Measurements from ENCODE around the gene TBC1D1. TPM values are rescaled to one million over a fixed set of nuclear protein-coding genes. Genes with fewer than 3 reads are reported as not detected.

The TBC1D1 gene
- total RNA-seq, 1 donor from 2014 or later: 96.0 TPM

- DNase-seq (ENCODE audit: extremely low spot score in 2 of 2): no peak
- TF ChIP-seq, protein P1, sequence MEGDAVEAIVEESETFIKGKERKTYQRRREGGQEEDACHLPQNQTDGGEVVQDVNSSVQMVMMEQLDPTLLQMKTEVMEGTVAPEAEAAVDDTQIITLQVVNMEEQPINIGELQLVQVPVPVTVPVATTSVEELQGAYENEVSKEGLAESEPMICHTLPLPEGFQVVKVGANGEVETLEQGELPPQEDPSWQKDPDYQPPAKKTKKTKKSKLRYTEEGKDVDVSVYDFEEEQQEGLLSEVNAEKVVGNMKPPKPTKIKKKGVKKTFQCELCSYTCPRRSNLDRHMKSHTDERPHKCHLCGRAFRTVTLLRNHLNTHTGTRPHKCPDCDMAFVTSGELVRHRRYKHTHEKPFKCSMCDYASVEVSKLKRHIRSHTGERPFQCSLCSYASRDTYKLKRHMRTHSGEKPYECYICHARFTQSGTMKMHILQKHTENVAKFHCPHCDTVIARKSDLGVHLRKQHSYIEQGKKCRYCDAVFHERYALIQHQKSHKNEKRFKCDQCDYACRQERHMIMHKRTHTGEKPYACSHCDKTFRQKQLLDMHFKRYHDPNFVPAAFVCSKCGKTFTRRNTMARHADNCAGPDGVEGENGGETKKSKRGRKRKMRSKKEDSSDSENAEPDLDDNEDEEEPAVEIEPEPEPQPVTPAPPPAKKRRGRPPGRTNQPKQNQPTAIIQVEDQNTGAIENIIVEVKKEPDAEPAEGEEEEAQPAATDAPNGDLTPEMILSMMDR (IDR thresholded peaks at IDR 0.05): no peak
- TF ChIP-seq POLR2AphosphoS5 (IDR thresholded peaks at IDR 0.05; ENCODE audit: insufficient read depth in 1 of 2, low read depth in 1 of 2): no peak
- no peak for TF ChIP-seq POLR2A (IDR thresholded peaks at IDR 0.05)
- intact Hi-C loops (cut with DNase I): no loop called here
Measured at GRCh38 chr4:37964734-37965457, 74.0 kb downstream of the TBC1D1 start.

DNA sequence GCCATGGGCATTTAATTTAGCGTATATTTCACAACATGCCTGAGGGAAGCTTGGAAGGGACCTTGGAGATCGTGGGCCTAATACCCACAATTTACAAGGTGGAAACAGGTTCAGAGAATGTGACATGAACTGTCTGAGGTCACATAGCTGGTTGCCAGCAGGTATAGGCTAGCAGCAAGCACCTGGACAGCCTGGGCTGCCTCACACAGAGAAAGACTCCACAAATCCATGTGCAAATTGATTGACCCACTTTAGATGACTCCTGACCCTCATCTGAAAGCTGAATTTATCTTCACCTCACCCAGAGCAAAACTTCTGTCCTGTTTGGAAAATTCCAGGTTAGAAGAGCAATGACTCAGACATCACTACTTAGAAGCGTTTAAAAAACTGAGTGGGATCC lies 75.2 kb downstream of the TBC1D1 start:
- Histone ChIP-seq H3K4me3 (no peak overlapping the region), H3K27me3 (no peaks in the 10 kb centered on the region), H3K4me1 (no peaks in the 10 kb centered on the region), H3K36me3 (no peaks in the 10 kb centered on the region), H3K9me3 (no peaks in the 10 kb centered on the region), H3K27ac (no peak overlapping the region)
- DNase-seq (ENCODE audit: extremely low spot score in 2 of 2): no peak
- intact Hi-C loops (cut with DNase I): no loop called here
- TF ChIP-seq POLR2A (IDR thresholded peaks at IDR 0.05) (no peak), POLR2AphosphoS5 (IDR thresholded peaks at IDR 0.05; ENCODE audit: insufficient read depth in 1 of 2, low read depth in 1 of 2) (no peak)
- TF ChIP-seq, protein P1 (IDR thresholded peaks at IDR 0.05): no peak

More at GRCh38 chr4:37964734-37965457, 74.0 kb downstream of the TBC1D1 start:
- no peak overlapping the region for H3K4me3 ChIP-seq
- H3K9me3 ChIP-seq: no peaks in the 10 kb centered on the region
- H3K27ac ChIP-seq: no peak overlapping the region
- H3K27me3 ChIP-seq: no peaks in the 10 kb centered on the region
- H3K4me1 ChIP-seq: no peaks in the 10 kb centered on the region
- no peaks in the 10 kb centered on the region for H3K36me3 ChIP-seq

DNA sequence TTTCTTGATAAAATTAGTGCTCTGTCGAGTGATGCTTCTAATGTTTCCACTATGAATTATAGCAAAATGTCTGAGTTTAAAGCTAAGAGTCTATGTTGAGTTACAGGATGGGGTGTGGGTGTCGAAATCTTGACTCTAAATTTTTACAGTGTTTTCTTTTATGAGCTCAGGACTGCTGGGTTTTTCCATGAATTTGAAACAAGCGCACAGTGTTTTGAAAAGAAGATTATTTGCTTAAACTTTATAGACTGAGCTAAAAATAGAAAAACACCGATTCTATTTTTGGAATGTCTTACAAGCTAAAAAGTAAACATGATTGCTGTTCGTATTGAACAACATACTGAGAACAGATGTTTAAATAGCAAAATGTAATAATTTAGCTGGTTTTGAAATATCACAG lies 76.9 kb downstream of the TBC1D1 start:
- H3K4me1 ChIP-seq: no peaks in the 10 kb centered on the region
- H3K36me3 ChIP-seq: no peaks in the 10 kb centered on the region
- intact Hi-C loops (cut with DNase I): no loop called here
- peak overlapping the region; percentile 39 for H3K27ac ChIP-seq
- no peaks in the 10 kb centered on the region for H3K27me3 ChIP-seq
- TF ChIP-seq POLR2AphosphoS5 (IDR thresholded peaks at IDR 0.05; ENCODE audit: insufficient read depth in 1 of 2, low read depth in 1 of 2): peak in 1 of 2 donors; percentile 37
- TF ChIP-seq, protein P1 (IDR thresholded peaks at IDR 0.05): no peak
- H3K4me3 ChIP-seq: no peak overlapping the region
- H3K9me3 ChIP-seq: no peaks in the 10 kb centered on the region
- no peak for DNase-seq (ENCODE audit: extremely low spot score in 2 of 2)

DNA sequence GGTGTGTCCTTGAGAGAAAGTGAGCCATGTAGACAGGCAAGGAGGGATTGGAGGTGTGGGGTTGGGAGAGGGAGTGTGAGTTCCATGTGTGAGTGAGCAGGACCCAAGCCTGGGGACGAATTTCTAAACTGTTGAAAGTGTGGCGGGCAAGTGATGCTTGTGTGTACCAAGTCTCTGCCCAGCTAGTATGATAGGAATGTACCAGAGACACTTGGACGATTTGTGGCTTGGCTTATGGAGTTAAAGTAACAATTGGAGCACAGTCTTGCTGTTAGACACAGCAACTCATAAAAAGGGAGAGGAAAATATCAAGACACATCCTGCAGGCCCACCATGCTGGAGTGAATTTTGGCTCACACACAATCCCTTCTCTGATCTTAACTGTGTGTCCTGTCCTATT lies 77.9 kb downstream of the TBC1D1 start:
- no peaks in the 10 kb centered on the region for H3K36me3 ChIP-seq
- intact Hi-C loops (cut with DNase I): no loop called here
- H3K4me3 ChIP-seq: no peak overlapping the region
- TF ChIP-seq POLR2A (IDR thresholded peaks at IDR 0.05): no peak
- TF ChIP-seq POLR2AphosphoS5 (IDR thresholded peaks at IDR 0.05; ENCODE audit: insufficient read depth in 1 of 2, low read depth in 1 of 2): no peak
- no peaks in the 10 kb centered on the region for H3K9me3 ChIP-seq
- no peak for DNase-seq (ENCODE audit: extremely low spot score in 2 of 2)
- H3K27ac ChIP-seq: peak overlapping the region; percentile 39
- no peaks in the 10 kb centered on the region for H3K4me1 ChIP-seq
- H3K27me3 ChIP-seq: no peaks in the 10 kb centered on the region

DNA sequence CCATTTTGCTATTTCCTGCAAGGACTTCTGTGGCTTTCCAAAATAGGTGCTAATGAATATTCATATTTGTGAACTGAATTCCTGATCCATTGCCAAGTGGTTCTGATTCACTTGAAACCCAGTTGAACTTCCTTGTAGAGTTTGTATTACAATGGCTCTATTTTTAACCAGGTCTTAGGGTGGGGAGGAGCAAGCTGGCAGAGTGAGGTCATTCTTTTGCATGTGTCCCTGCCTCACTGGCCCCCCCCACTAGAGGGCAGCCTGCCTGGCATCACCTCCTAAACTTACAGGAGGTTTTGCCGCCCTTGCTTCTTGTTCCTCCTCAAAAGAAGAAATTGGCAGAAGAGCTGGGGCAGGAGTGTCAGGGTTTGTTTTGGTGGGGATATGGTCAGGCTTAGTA lies 79.8 kb downstream of the TBC1D1 start:
- no peaks in the 10 kb centered on the region for H3K4me1 ChIP-seq
- no peaks in the 10 kb centered on the region for H3K9me3 ChIP-seq
- no peaks in the 10 kb centered on the region for H3K27me3 ChIP-seq
- TF ChIP-seq POLR2AphosphoS5 (IDR thresholded peaks at IDR 0.05; ENCODE audit: insufficient read depth in 1 of 2, low read depth in 1 of 2) (peak in 1 of 2 donors; percentile 78), POLR2A (IDR thresholded peaks at IDR 0.05) (no peak)
- TF ChIP-seq, protein P1 (IDR thresholded peaks at IDR 0.05): peak in 1 of 3 experiments; percentile 25
- H3K4me3 ChIP-seq: no peak overlapping the region
- no peak for DNase-seq (ENCODE audit: extremely low spot score in 2 of 2)
- intact Hi-C loops (cut with DNase I): loop anchor here (10.0 kb wide), 3 partner anchors 64 to 894 kb away; partner anchors contain the start of genes FAM114A1 and TBC1D1
- H3K36me3 ChIP-seq: no peaks in the 10 kb centered on the region
- no peak overlapping the region for H3K27ac ChIP-seq

All from vagina (tissue), 2 donors.